Measurements from ENCODE around the gene DFFA.

DNA sequence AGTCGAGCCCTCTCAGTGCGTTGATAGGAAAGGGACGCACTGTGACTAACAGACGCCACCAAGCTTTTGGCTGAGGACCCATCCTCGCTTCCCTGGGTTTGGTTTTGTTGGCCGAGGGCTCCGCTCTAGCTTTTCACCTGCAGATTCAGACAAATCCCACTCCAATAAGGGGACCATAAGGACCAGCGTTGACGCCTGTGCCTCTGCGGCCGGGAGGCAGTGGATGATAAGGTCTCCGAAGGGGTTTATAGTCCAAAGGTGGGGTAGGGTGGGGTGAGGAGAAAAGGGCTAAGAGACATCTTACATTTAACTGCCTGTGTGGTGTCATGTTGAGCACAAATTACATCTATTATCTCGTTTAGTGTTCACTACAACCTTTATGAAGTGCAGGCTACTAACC, 3.2 kb upstream of the DFFA start:
- TF ChIP-seq, protein P1, sequence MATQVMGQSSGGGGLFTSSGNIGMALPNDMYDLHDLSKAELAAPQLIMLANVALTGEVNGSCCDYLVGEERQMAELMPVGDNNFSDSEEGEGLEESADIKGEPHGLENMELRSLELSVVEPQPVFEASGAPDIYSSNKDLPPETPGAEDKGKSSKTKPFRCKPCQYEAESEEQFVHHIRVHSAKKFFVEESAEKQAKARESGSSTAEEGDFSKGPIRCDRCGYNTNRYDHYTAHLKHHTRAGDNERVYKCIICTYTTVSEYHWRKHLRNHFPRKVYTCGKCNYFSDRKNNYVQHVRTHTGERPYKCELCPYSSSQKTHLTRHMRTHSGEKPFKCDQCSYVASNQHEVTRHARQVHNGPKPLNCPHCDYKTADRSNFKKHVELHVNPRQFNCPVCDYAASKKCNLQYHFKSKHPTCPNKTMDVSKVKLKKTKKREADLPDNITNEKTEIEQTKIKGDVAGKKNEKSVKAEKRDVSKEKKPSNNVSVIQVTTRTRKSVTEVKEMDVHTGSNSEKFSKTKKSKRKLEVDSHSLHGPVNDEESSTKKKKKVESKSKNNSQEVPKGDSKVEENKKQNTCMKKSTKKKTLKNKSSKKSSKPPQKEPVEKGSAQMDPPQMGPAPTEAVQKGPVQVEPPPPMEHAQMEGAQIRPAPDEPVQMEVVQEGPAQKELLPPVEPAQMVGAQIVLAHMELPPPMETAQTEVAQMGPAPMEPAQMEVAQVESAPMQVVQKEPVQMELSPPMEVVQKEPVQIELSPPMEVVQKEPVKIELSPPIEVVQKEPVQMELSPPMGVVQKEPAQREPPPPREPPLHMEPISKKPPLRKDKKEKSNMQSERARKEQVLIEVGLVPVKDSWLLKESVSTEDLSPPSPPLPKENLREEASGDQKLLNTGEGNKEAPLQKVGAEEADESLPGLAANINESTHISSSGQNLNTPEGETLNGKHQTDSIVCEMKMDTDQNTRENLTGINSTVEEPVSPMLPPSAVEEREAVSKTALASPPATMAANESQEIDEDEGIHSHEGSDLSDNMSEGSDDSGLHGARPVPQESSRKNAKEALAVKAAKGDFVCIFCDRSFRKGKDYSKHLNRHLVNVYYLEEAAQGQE (IDR thresholded peaks at IDR 0.05; ENCODE audit: low read depth): no peak
- TF ChIP-seq CEBPB (IDR thresholded peaks at IDR 0.05) (no peak), RAD21 (IDR thresholded peaks at IDR 0.05; ENCODE audit: low read depth) (no peak), CREB1 (IDR thresholded peaks at IDR 0.05; ENCODE audit: low read depth) (no peak), FOXM1 (IDR thresholded peaks at IDR 0.05; ENCODE audit: borderline replicate concordance, low read depth) (no peak), TAF1 (IDR thresholded peaks at IDR 0.05; ENCODE audit: low read depth) (no peak), EP300 (IDR thresholded peaks at IDR 0.05; ENCODE audit: borderline replicate concordance) (no peak), ZBTB7A (IDR thresholded peaks at IDR 0.05; ENCODE audit: low read depth) (no peak), NFIC (IDR thresholded peaks at IDR 0.05) (no peak), YY1 (IDR thresholded peaks at IDR 0.05; ENCODE audit: low read depth) (no peak), TEAD4 (IDR thresholded peaks at IDR 0.05) (no peak)
- TF ChIP-seq, protein P2, sequence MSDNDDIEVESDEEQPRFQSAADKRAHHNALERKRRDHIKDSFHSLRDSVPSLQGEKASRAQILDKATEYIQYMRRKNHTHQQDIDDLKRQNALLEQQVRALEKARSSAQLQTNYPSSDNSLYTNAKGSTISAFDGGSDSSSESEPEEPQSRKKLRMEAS (IDR thresholded peaks at IDR 0.05): no peak
- TF ChIP-seq, protein P3, sequence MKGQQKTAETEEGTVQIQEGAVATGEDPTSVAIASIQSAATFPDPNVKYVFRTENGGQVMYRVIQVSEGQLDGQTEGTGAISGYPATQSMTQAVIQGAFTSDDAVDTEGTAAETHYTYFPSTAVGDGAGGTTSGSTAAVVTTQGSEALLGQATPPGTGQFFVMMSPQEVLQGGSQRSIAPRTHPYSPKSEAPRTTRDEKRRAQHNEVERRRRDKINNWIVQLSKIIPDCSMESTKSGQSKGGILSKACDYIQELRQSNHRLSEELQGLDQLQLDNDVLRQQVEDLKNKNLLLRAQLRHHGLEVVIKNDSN (IDR thresholded peaks at IDR 0.05): no peak
